GM19463 (cell line): Measurements from ENCODE around the gene CCDC7.
A peak's percentile ranks its signal among the peaks of the same experiment; 100 is the strongest.
"Not testable (repeated sequence)": the region's sequence is repeated elsewhere in the genome, so short reads cannot be mapped to it uniquely, and the experiment has no call there.

Source experiments
- ATAC-seq: cut with Tn5 transposase; IDR thresholded peaks from one replicate; pipeline ENCODE4 v1.9.1; 2021; ENCODE audit warnings: mild to moderate bottlenecking, moderate library complexity; ENCODE audit not compliant: unreplicated experiment

CCDC7 gene

DNA sequence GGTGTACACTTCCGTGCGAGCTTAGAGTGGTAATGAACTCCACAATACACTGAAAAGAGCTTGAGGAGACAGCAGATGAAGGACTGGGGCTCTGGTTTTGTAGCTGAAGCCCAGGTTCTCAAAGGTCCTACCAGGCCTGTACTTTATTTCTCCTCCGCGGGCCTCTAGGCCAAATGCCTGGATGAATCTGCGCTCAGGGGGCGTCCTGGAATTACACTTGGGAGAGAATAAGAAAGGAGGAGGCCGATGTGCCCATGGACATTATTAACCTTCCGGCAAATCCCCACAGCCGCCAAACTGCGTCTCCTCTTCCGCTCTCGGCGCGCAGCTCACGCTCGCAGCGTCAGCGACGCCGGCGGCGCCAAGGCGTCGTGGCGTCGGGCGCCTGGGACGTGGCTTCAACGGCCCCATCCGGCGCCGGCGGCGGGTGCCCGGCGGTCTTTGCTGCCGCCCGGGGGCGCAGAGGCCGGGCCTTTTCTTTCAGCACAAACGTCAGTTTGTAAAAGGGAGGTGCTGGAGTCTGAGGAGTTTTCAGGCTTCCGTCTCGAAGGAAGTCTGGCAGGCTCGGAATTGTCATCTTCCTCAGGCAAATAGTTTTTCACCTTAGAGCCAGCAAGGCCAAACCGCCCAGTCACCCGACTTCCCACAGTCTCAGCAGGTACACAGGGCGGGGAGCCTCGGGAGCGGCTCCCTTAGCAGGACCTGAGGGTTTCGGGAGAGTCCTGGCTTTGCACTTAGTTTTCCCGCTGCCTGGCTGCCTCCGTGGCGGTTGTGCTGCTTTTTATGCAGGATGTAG, at the start of gene CCDC7:
Gene CCDC7, plus strand, starts transcription at position 401 of the 796 bp plus-strand sequence. CDS start 5,503 bp downstream, outside the sequence.
- ATAC-seq, result peak; percentile 98

GRCh38 chr10:32397163-32397562, 48.8 kb upstream of the CCDC7 start:
- not testable (repeated sequence) for ATAC-seq

GRCh38 chr10:32399720-32400119, 46.2 kb upstream of the CCDC7 start:
- ATAC-seq, result not testable (repeated sequence)

DNA sequence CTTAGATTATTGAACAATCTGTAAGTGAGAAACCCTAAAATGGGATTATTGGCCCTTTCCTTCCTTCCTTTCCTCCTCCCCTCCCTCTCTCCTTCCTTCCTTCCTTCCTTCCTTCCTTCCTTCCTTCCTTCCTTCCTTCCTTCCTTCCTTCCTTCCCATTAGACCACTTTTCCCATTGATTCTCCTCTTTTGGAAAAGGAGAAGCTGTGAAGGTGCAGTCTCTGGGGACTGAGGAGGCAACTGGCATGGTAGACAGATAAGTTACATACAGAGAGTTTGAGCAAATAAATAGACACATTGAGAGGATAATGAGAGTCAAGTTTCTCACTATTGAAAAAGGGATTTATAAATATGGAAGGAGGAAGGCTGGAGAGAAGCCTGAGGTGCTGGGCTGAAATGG, 45.0 kb upstream of the CCDC7 start:
- no peak for ATAC-seq

DNA sequence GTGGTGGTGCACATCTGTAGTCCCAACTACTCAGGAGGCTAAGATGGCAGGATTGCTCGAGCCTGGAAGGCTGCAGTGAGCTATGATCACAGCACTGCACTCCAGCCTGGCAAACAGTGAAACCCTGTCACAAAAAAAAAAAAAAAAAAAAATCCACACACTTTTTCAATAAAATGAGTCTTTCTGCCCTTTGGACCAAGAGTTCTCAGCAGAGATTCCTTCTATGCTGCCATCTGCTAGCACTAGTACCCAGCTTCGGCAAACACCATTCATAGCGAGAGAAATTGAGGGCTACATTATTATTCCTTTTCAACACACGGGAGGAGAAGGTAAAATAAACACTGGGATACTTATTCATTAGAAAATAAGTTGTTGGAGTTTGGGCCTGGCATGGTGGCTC, 43.4 kb upstream of the CCDC7 start:
- no peak for ATAC-seq

GRCh38 chr10:32403091-32403490, 42.8 kb upstream of the CCDC7 start:
- no peak for ATAC-seq

DNA sequence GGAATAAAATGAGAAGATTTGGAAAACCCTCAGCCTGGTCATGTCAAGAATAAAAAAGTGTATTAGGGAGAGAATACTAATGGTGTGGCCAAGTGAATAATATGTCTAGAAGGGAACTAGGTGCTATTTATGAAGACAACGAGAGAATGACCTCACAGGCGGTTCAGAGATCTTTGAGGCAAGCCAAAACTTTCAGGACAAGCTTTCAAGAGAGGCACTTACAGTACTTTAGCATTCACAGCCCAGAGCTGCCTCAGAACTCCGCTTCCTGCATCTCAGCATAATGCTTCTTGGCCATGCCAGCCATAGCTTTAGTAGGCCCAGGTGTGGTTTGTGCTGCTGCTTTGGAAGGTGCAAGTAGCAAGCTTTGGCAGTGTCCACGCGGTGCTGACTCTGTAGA, 37.2 kb upstream of the CCDC7 start:
- no peak for ATAC-seq

DNA sequence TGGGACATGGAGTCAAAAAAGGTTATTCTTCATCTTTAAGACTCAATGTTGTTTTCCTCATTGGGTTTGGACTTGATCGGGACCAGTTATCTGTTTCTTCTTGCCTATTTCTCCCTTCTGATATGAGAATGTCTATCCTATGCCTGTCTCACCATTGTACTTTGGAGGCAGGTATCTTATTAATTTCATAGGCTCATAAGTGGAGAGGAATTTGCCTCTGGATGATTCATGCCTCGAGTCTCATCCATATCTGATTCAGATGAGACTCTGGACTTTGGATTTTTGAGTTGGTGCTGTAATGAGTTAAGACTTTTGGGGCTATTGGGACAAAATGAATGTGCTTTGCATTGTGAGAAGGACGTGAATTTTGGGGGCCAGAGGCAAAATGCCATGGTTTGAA, 36.2 kb upstream of the CCDC7 start:
- no peak for ATAC-seq

DNA sequence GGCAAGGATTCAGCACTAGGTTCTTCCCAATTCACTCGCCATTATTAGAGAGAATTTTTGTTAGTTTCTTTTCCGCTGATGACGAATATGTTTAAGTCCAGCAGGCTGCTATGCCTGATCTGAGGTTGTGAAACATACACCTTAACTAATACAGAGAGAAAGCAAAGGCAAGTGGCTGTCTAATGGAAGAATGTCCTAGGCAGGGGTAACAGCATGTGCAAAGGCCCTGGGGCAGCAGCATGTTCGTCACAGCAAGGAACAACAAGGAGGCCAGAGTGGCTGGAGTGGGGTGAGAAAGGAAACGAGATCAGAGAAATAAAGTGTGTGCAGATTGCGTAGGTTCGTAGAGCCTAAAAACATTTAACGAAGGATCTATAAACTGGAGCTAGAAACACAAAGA, 35.4 kb upstream of the CCDC7 start:
- ATAC-seq, result no peak

GRCh38 chr10:32411797-32412498, 34.0 kb upstream of the CCDC7 start:
- no peak for ATAC-seq

- ATAC-seq, result no peak
These were observed 33.5 kb upstream of the CCDC7 start for GRCh38 chr10:32412499-32412853.

GRCh38 chr10:32413513-32413912, 32.4 kb upstream of the CCDC7 start:
- no peak for ATAC-seq

DNA sequence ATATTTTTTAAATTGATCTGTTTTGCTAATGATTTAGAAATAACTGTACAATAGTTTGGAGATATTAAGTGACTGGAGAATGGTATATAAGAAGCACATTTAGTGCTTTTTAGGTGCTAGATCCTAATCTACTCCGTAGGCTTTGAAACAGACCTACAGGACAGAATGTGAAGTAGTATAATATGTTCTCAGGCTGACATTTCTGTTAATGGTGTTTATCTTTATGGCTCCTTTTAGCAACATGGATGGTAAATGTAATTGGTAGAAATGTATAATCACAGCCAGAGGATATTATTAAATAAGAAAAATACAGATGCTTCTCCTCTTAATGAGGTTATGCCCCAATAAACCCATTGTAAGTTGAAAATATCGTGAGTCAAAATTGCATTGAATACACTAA, 30.6 kb upstream of the CCDC7 start:
- no peak for ATAC-seq

DNA sequence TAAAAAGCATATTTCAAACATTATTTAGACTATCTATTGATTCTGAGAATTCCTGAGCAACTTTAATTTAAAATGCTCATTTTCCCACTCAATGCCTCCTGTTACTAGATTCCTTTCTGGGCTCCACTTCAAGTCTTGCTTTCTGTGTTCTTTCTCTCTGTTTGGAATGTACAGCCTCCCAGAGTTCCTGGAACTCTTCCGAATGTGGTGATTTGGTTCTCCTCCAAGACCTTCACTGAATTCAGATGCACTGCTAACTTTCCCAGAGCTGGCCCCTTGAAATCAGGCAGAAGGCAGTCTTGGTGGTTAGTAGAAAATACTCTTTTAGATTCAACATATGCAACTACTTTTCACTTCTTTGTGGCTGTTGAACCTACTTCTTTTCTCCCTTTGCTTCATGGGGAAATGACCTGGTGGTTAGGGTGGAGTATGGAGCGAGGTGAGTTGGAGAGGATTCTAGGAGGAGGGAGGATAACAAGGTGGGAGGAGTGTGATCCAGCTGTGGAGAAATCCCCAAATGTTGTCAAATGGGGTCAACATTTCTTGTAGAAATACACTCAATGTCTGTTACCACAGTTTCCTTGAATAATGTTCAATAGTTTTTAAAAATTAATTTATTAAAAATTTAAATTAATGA, 27.9 kb upstream of the CCDC7 start:
- ATAC-seq, result no peak

DNA sequence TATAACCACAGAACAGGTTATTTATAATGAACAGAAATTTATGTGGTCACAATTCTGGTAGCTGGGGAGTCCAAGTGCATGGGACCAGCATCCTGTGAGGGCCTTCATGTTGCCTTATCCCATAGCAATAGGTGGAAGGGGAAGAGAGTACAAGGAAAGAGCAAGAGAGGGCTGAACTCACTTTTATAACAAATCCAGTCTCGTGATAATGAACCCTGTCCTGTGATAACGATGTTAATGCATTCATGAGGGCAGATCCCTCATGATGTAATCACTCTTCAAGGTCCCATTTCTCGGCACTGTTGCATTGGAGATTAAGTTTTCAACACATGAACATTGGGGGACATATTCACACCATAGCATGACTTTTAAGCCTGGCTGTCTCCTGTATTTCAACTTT, 27.4 kb upstream of the CCDC7 start:
- ATAC-seq, result no peak

DNA sequence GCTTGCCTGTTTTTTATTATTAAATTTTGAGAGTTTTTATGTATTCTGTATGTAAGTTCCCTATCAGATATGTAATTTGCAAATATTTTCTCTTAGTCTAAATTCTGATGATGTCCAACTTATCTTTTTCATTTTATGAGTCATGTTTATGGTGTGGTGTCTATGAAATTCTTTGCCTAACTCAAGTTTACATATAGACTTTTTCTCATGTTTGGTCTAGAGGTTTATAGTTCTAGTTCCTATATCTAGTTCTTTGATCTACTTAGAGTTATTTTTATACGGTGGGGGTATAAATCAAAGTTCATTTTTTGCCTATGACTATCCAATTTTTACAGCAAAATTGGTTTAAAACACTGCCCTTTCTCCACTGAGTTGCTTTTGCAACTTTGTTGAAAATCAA, 26.3 kb upstream of the CCDC7 start:
- no peak for ATAC-seq

- ATAC-seq, result no peak
These were observed 19.8 kb upstream of the CCDC7 start for GRCh38 chr10:32426186-32426585.

- no peak for ATAC-seq
These were observed 12.4 kb upstream of the CCDC7 start for GRCh38 chr10:32433542-32433941.

- ATAC-seq, result no peak
These were observed 9.7 kb upstream of the CCDC7 start for GRCh38 chr10:32436215-32436614.

- no peak for ATAC-seq
These were observed 8.6 kb upstream of the CCDC7 start for GRCh38 chr10:32437334-32437733.

- ATAC-seq, result no peak
These were observed 904 bp upstream of the CCDC7 start for GRCh38 chr10:32445036-32445435.
